HL-60 (cell line): ENCODE results near the gene FAR1.
"Not testable (repeated sequence)": the region's sequence is repeated elsewhere in the genome, so short reads cannot be mapped to it uniquely, and the experiment has no call there.

Source experiments
- DNase-seq, 2 experiments: peaks; one replicate each; pipeline ENCODE4 v3.0.0-alpha.2; 2010 to 2020; ENCODE audit warnings: low read depth in 1 of 2, low spot score in 1 of 2
- H3K27ac ChIP-seq: fragments of 250-450 bp; sonication (Bioruptor Pico); replicated peaks from 2 replicates; pipeline ENCODE4 v1.5.1; 2020; ENCODE audit warnings: mild to moderate bottlenecking, moderate library complexity
- H3K27me3 ChIP-seq: fragments of 250-450 bp; sonication (Bioruptor Pico); 2 replicates; pipeline ENCODE4 v1.5.1; 2021; ENCODE audit warnings: mild to moderate bottlenecking, moderate library complexity; ENCODE audit not compliant: insufficient read depth, poor library complexity, severe bottlenecking
- H3K4me3 ChIP-seq: replicated peaks from 2 replicates; pipeline ENCODE4 v1.5.1; 2011; ENCODE audit warnings: mild to moderate bottlenecking, control low read depth, low read length; ENCODE audit not compliant: insufficient read depth
- GABPA ChIP-seq: IDR thresholded peaks from 2 replicates; pipeline ENCODE4 v1.6.1; 2012; ENCODE audit warnings: low read depth
- POLR2AphosphoS5 ChIP-seq: IDR thresholded peaks from 2 replicates; pipeline ENCODE4 v1.6.1; 2012; ENCODE audit warnings: low read depth
- SPI1 ChIP-seq: IDR thresholded peaks from 2 replicates; pipeline ENCODE4 v1.6.1; 2012; ENCODE audit warnings: low read depth, mild to moderate bottlenecking, borderline replicate concordance
- TF ChIP-seq, protein P1 (sequence below): IDR thresholded peaks from one replicate; pipeline ENCODE4 v1.5.1; 2011; ENCODE audit warnings: low read length, control low read depth, inconsistent platforms; ENCODE audit not compliant: insufficient read depth
- TF ChIP-seq, protein P2 (sequence below): IDR thresholded peaks from 2 replicates; pipeline ENCODE4 v1.6.1; 2012; ENCODE audit warnings: low read depth; ENCODE audit not compliant: insufficient replicate concordance

The FAR1 gene

DNA sequence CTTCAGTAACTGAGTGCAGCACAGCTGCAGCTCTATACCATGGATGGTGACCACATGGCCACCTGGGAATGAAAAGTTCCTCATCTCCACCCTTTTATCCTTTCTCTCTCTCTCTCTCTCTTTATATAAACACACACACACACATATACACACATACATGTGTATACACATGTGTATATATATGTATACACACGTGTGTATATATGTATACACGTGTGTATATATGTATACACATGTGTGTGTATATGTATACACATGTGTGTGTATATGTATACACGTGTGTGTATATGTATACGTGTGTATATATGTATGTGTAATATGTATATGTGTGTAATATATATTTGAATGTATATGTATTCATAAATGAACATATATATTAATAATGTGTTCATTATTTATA lies 18.8 kb upstream of the FAR1 start:
- Histone ChIP-seq H3K4me3 (no peak overlapping the region), H3K27ac (no peak overlapping the region), H3K27me3 (no peaks in the 10 kb centered on the region)
- TF ChIP-seq, protein P1, sequence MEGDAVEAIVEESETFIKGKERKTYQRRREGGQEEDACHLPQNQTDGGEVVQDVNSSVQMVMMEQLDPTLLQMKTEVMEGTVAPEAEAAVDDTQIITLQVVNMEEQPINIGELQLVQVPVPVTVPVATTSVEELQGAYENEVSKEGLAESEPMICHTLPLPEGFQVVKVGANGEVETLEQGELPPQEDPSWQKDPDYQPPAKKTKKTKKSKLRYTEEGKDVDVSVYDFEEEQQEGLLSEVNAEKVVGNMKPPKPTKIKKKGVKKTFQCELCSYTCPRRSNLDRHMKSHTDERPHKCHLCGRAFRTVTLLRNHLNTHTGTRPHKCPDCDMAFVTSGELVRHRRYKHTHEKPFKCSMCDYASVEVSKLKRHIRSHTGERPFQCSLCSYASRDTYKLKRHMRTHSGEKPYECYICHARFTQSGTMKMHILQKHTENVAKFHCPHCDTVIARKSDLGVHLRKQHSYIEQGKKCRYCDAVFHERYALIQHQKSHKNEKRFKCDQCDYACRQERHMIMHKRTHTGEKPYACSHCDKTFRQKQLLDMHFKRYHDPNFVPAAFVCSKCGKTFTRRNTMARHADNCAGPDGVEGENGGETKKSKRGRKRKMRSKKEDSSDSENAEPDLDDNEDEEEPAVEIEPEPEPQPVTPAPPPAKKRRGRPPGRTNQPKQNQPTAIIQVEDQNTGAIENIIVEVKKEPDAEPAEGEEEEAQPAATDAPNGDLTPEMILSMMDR, result no peak
- no peak for TF ChIP-seq POLR2AphosphoS5
- TF ChIP-seq, protein P2, sequence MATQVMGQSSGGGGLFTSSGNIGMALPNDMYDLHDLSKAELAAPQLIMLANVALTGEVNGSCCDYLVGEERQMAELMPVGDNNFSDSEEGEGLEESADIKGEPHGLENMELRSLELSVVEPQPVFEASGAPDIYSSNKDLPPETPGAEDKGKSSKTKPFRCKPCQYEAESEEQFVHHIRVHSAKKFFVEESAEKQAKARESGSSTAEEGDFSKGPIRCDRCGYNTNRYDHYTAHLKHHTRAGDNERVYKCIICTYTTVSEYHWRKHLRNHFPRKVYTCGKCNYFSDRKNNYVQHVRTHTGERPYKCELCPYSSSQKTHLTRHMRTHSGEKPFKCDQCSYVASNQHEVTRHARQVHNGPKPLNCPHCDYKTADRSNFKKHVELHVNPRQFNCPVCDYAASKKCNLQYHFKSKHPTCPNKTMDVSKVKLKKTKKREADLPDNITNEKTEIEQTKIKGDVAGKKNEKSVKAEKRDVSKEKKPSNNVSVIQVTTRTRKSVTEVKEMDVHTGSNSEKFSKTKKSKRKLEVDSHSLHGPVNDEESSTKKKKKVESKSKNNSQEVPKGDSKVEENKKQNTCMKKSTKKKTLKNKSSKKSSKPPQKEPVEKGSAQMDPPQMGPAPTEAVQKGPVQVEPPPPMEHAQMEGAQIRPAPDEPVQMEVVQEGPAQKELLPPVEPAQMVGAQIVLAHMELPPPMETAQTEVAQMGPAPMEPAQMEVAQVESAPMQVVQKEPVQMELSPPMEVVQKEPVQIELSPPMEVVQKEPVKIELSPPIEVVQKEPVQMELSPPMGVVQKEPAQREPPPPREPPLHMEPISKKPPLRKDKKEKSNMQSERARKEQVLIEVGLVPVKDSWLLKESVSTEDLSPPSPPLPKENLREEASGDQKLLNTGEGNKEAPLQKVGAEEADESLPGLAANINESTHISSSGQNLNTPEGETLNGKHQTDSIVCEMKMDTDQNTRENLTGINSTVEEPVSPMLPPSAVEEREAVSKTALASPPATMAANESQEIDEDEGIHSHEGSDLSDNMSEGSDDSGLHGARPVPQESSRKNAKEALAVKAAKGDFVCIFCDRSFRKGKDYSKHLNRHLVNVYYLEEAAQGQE, result no peak
- no peak for TF ChIP-seq GABPA
- no peak for TF ChIP-seq SPI1
- DNase-seq, result no peak

DNA sequence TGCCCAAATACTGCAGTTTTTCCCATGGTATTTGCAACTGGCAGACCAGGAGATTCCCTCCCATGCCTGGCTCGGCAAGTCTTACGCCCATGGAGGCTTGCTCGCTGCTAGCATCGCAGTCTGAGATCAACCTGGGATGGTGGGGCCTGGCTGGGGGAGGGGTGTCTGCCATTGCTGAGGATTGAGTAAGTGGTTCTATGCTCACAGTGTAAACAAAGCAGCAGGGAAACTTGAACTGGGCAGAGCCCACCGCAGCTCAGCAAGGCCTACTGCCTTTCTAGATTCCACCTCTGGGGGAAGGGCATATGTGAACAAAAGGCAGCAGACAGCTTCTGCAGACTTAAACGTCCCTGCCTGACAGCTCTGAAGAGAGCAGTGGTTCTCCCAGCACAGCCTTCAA lies 17.0 kb upstream of the FAR1 start:
- DNase-seq, H3K27ac ChIP-seq, H3K27me3 ChIP-seq, H3K4me3 ChIP-seq: not testable (repeated sequence)

DNA sequence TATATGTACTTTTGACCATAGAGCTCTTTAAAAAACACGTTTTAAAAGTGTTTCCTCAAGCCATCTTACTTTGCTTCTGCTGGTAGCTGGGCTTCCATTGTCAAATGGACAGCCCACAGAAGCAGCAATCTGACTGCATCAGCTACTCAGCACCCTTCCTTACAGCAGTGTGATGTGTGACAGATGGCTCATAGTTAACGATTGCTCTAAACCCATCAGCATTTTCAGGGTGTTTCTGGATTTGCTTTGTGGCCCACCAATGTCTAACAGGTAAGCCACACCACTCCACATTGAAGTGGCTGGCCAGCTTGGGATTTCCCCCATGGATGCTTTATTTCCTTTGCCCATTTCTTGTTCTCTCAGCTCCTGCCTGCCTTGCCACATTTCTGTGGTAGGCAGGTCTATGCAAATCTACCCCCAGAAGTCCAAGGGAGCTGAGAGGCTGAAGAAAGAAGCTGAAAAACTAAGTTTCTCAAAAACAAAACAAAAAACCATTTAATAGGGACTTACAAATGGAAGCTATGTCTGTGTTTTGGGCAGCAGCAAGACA lies 7.3 kb upstream of the FAR1 start:
- Histone ChIP-seq H3K27me3 (no peaks in the 10 kb centered on the region), H3K4me3 (no peak overlapping the region), H3K27ac (no peak overlapping the region)
- no peak for DNase-seq
- TF ChIP-seq POLR2AphosphoS5 (no peak), GABPA (no peak), SPI1 (no peak)
- TF ChIP-seq, protein P2, result no peak
- TF ChIP-seq, protein P1, result no peak

DNA sequence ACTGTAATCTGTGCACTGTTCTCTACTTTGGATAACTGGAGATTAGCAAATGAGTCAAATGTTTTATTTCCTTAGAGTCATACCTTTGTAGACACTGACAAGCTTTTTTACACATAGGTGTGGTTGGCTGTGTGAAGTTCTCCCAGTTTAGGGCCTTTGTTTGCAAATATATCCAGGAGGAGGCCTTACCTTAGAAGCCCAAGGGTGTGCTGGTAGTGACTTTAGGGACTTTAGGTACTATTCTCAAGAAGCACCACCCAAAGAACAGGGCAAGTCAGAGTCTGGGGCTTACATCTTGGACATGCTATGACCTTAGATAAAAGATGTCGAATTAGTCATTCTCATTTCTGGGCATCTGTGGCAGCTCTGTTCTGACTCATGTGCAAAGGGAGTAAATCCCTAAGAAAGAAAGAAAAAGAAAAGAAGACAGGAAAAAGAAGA lies 4.8 kb upstream of the FAR1 start:
- no peak for TF ChIP-seq GABPA
- TF ChIP-seq SPI1, result no peak
- TF ChIP-seq, protein P1, result no peak
- TF ChIP-seq POLR2AphosphoS5, result no peak
- TF ChIP-seq, protein P2, result no peak
- no peak for DNase-seq
- H3K27me3 ChIP-seq, result no peaks in the 10 kb centered on the region
- no peak overlapping the region for H3K27ac ChIP-seq
- no peak overlapping the region for H3K4me3 ChIP-seq
